Right forelimb (tissue), 1 donor: ENCODE measurements around the gene GNA14.

ENCODE experiments used
- DNase-seq: peaks from one replicate; pipeline ENCODE4 v3.0.0-alpha.2; 2018

Gene GNA14

GRCh38 chr9:77384406-77384805, 263.7 kb downstream of the GNA14 start:
- no peak for DNase-seq

GRCh38 chr9:77375956-77376532, 272.1 kb downstream of the GNA14 start:
- no peak for DNase-seq

- no peak for DNase-seq
Observed at GRCh38 chr9:77374266-77374665, 273.9 kb downstream of the GNA14 start.
